ENCODE results near the gene PANX2.
"Not testable (repeated sequence)": the region's sequence is repeated elsewhere in the genome, so short reads cannot be mapped to it uniquely, and the experiment has no call there.

PANX2 gene

DNA sequence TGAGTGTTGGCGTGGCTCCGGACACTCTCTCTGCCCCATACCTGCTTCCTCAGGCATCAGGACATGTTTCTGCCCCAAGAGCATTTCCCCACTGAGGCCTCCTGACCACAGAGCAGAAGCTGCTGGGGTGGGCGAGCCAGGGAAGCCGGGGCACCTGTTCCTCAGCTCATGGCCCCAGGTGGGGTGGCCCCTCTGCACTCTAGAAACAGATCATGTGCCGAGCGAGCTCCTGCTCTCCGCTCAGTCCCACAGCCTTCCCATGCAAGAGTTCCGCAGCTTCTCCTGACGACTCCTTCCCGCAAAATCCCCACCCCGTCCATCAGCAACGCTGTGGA lies 22.4 kb upstream of the PANX2 start:
- no peak for DNase-seq (ENCODE audit: low read depth)

DNA sequence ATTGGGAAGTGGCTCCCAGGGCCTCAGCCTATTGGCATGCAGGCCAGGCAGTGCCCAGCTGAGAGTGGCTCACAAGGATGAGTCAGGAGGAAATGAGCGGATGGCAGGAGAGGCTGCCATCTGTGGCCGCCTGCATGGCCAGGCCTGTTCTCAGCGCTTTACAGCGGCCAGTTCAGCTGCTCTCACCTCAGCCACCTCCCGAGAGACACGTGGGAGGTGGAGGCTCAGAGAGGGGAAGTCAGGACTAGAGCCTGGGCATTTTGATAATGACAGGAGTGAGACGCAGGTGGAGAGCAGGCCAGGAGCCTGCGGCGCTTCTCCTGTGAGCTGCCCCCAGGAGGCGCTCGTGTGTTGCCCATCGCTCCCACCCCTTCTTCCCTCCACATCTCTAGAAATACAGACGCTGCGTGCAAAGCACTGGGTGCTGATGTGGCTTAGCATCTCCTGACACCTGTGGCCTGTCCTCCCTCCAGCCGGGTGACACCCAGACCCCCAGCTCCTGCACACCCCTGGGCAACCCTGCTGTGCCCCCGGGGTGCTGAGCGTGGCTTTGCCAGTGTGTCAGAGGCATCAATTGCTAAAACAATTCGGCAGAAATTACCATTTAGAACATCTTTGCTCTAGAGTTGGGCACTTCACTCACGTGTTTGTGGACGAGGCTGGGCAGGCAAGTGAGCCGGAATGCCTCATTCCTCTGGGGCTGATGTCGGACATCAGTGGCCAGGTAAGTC lies 21.4 kb upstream of the PANX2 start:
- peak; percentile 52 for DNase-seq (ENCODE audit: low read depth)

DNA sequence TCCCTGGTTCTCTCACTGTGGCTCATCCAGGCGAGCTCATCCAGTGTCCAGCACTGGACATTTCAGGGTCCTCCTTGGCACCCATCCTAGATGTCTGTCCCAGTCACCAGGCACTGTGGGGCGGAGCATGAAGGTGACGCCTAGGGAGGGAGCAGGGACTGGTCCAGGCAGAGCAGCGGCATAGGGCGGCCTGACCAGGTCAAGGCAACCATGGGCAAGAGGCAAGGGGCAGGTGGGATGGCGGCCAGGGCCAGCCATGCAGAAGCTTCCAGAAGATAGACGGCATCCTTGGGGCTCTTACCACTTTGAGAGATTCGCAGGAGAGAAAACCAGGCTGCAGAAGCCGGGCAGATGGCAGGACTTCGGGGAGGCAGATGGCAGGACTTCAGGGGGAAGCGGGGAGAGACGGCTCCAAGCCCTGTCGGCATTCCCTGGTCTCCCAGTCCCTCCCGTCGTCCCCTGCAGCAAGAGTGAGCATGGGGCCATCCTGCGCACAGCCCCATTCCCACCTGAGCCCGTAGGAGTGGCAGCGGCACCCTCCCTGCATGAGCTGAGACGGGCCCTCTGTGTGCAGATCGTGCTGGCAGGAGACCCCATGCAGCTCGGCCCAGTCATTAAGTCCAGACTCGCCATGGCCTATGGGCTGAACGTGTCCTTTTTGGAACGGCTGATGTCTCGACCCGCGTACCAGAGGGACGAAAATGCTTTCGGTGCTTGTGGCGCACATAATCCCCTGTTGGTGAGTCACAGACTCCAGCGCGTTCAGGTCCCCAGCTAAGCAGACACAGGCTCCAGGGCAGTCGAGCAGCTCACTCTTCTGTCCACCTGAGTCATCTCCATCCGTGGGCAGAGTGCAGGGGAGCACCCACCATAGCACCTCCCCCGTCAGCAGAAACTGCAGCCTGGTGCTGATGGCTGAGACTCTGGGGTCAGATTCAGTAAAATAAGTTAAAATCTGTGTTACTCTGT lies 20.1 kb upstream of the PANX2 start:
- DNase-seq (ENCODE audit: low read depth) = no peak

DNA sequence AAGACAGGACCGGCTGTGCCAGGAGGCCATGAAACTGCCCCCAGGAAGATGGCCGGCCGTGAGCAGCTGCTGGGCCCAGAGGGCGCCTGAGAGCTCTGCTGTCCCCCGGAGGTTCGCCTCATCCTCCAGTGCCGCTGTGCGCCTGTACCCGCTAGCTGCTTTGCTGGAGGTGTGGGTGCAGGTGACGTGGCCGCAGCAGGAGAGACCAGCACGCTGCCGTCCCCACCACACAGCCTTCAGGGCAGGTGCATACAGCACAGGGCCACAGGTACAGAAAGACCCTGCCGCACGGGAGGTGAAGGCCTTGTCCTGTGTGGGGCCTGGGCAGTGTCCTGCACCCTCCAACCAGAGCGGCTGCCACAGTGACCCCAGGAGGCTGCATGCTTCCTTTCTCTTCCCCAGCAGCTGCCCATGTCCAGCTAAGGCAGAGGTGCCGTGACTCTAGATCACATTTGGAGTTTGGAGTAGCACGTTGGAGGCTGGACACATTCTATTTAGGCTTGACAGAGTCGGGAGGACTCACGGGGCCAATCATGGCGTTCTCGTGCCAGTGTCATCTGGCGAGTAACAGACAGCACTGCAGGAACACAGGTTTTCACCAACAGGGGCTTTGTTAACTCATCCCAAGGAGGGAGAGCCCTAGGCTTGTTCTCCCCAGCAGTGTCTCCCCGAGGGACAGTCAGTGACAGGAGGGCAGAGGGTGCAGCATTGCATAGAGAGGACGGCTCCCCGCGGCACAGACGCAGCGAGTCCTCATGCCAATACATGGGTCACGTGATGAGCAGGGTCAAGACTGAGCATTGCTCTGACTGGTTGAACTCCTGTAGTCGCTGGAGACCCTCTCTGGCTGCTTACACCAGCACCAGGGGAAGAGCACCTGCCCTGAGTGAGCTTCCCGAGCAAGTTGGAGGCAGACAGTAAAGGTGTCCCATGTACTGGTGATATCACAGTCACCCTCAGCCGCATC lies 18.7 kb upstream of the PANX2 start:
- no peak for DNase-seq (ENCODE audit: low read depth)

DNA sequence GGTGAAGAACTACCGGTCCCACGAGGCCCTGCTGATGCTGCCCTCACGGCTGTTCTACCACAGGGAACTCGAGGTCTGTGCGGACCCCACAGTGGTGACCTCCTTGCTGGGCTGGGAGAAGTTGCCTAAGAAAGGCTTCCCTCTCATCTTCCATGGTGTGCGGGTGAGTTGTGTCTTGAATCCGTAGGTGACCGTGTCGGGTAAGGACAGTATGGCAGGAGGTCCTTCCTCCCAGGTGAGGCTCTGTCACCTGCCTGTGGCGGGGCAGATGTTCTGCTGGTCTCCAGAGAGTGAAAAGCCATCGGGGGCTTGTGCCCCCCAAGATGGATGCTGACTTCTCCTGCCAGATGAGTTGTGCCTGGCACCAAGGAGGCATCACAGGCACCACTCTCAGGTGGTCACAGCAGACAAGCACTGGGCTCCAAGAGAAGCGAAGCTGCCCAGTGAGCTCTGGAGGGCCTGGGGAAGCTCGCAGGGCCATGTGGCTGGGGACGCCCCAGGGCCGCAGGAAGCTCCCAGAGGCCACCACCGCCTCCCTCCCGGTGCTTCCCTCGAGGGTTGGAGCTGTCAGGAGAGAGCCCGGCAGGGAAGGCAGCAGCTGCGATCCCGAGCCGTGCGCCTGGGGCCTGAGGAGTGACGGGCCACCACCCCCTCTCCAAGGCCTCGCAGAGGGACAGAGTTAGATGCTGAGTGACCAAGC lies 17.3 kb upstream of the PANX2 start:
- no peak for DNase-seq (ENCODE audit: low read depth)

DNA sequence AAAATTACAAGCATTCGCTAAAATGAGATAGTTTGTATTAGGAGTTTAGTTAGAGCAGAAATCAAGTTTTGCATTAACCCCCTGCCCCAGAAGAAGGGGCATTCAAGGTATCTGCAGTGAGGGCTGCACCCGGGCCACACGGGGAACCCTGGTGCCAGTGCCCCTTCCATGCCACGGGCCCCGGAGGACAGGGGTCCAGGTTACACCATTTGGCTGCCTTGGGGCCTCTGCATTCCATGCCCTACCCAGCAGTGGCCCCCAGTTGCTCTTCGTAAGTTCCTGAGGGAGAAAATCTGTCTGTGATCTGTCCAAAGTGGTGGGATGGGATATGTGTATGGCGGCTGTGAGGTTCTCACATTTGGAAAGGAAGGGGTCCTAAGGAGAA lies 16.8 kb upstream of the PANX2 start:
- DNase-seq (ENCODE audit: low read depth) = no peak

DNA sequence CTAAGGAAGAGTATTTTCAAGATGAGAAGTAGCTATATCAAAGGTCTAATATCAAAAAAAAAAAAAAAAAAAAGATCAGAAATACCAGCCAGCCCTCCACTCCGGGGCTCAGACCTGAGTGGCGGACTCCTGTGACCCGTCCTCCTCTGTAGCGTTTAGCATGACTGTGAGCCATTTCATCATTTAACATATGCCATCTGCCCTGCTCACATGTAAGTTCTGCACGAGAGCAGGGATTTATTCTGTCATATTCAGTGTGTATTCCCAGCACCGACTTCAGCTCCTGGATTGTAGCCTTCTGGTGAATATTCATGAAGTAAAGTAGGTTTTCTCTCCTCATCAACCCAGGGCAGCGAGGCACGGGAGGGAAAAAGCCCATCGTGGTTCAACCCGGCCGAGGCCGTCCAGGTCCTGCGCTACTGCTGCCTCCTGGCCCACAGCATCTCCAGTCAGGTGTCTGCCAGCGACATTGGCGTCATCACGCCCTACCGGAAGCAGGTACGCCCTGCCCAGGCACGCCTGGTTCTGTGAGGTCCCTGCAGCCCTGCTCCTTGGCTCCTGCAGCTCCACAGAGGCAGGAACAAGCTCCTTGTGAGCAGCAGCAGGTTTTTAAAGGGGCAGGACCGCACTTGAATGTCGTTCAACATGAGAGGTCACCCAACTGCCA lies 12.7 kb upstream of the PANX2 start:
- no peak for DNase-seq (ENCODE audit: low read depth)

DNA sequence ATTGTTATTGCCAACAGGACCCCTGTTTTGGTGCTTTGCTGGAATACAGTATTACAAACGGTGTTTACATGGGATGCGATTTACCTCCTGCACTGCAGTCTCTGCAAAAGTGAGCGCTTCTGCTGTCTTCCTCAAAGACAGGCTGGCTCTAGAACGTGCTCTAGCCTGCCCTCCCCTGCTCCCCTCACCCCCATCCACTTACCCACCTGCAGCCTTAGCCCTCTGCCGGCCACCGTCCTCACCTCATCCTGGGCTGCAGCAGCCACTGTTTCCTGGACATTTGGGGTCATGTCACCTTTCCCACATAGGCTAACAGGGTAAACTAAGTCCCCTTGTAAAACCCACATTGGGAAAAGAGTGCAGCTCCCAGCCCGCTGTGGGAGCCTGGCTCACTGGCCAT lies 9.6 kb upstream of the PANX2 start:
- no peak for DNase-seq (ENCODE audit: low read depth)

DNA sequence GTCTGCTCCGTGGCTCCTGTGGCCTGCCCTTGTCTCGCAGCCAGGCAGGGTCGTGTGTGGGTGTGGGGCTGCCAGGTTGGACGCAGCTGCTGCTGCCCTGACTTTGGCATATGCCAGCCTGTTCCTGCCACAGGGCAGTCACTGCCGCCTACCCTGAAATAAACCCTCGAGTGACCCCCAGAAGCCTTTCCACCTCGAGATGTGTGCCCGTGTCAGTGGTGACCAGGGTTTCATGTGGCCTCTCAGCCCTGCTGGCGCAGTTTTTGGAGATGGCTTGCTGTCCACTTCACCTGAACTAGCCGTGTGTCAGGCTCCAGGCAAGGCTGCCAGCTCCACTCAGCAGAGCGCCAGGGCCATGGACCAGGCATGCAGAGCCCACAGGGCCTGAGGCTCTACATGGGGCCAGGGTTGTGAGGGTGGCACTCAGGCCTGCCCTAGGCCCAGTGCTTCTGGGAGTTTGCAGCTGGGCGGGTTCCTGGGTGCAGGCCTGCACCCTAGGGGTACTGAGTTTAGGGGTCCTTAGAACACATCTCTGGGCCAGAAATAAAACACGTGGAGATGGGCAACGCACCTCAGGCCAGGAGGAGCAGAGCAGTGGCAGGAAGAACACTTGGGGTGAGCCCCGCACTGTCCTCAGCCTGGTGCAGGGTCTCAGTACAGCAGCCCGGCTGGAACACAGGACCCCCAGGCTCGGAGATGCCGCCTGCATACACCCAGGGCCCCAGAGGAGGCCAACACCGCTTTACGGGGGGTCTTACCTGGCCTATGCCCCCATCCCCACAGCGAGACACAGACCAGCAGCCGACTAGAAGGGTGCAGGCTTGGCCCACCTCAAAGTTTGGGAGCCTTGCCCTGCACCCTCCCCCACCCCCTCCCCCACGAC lies 8.8 kb upstream of the PANX2 start:
- no peak for DNase-seq (ENCODE audit: low read depth)

DNA sequence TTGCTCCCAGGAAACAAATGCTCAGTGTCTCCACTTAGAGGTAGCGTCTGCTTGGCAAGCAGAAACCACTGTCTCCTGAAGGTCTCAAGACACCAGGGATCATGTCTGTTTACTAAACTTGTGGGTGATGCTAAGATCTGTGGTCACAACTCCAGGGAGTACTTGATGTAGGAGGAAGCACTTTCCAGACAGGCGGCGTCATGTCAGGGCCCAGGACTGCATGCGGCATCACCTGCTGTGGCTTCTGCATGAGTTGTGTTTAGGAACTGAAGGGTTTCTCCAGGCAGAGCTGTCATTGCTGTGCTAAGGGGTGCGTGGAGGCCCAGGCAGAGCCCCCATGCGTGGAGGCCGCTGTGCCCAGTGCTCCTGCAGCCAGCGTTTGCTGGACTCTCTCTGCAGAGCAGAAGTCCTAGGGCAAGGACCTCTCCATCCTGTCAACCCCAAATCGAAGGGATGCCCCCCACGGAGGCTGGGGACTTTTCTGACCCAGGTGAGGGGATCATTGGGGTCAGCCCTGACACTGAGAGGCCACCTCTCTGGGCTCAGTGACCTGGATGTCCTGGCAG lies 8.1 kb upstream of the PANX2 start:
- DNase-seq (ENCODE audit: low read depth) = no peak

DNA sequence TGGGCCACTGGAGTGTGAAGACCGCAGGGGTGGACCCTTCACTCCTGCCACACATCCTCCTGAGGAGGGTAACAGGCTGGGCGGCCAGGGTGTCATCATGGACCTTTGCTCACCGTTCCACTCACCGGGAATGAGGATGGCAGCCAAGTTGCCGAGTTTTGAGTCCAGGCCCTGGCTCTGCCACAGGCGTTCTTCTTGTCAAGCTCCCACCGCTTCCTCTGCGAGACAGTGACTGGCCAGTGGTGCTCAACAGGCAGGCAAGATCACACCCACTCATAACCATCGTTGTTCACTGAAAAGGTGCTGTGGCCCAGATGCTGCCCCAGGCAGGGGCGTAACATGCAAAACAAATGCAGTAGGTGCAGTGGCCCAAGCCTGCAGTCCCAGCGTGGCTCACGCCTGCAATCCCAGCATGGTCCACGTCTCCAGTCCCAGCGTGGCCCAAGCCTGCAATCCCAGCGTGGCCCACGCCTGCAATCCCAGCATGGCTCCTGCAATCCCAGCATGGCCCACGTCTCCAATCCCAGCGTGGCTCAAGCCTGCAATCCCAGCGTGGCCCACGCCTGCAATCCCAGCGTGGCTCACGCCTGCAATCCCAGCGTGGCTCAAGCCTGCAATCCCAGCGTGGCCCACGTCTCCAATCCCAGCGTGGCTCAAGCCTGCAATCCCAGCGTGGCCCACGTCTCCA lies 5.0 kb upstream of the PANX2 start:
- no peak for DNase-seq (ENCODE audit: low read depth)

DNA sequence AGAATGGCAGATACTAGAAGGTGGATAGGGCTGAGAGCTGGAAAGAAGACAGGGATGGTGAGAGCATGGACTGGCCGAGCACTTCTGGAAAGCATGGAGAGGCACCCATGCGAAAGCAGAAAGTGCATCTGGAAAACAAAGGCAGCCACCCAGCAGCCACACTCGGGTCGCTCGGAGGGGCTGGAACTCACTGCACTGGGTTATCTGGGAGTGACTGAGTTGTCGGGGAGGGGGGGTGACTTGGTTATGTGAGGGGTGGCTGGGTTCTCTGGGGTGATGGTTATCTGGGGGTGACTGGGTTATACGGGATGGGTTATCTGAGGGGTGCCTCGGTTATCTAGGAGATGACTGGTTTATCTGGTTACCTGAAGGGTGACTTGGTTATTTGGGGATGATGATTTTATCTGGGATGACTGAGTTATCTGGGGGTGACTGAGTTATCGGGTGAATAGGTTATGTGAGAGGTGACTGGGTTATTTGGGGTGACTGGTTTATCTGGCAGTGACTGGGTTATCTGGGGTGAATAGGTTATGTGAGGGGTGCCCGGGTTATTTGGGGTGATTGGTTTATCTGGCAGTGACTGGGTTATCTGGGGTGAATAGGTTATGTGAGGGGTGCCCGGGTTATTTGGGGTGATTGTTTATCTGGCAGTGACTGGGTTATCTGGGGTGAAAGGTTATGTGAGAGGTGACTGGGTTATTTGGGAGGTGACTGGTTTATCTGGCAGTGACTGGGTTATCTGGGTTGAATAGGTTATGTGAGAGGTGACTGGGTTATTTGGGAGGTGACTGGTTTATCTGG lies 2.6 kb upstream of the PANX2 start:
- DNase-seq (ENCODE audit: low read depth) = no peak

DNA sequence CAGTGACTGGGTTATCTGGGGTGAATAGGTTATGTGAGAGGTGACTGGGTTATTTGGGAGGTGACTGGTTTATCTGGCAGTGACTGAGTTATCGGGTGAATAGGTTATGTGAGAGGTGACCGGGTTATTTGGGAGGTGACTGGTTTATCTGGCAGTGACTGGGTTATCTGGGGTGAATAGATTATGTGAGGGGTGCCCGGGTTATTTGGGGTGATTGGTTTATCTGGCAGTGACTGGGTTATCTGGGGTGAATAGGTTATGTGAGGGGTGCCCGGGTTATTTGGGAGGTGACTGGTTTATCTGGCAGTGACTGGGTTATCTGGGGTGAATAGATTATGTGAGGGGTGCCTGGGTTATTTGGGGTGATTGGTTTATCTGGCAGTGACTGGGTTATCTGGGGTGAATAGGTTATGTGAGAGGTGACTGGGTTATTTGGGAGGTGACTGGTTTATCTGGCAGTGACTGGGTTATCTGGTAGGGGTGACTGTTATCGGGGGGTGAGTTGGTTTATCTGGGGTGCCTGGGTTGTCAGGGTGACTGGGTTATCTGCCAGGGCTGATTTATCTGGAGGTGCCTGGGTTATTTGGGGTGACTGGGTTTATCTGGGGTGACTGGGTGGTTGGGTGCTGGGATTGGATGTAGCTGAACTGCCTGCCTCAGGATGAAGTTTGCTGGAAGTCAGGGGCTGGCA lies 1.9 kb upstream of the PANX2 start:
- not testable (repeated sequence) for DNase-seq (ENCODE audit: low read depth)

DNA sequence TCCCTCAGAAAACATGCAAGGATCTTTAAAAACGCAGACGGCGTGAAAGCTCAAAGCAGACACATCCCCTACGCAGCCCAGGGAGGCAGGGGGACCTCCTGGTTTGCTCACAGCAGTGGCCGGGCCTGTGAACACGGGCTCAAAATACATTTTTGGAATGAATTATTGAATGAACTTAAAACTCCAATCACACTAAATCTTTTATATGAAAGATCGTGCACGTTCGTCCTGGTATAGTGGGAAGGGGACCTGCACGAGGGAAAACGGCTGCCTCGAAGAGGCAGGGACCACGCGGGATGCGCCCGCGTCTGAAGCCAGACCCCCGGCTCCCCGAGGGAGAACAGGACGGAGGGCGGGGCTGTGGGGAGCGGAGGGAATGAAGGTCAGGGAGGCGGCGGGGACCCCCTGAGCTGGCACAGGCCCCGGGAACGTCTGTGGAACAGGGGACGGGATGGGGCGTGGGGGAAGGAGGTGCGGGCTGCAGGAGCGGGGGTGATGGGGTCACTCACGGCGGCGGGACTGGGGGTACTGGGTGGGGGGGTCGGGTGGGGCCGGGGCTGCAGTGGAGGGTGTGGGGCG lies 1.3 kb upstream of the PANX2 start:
- no peak for DNase-seq (ENCODE audit: low read depth)

DNA sequence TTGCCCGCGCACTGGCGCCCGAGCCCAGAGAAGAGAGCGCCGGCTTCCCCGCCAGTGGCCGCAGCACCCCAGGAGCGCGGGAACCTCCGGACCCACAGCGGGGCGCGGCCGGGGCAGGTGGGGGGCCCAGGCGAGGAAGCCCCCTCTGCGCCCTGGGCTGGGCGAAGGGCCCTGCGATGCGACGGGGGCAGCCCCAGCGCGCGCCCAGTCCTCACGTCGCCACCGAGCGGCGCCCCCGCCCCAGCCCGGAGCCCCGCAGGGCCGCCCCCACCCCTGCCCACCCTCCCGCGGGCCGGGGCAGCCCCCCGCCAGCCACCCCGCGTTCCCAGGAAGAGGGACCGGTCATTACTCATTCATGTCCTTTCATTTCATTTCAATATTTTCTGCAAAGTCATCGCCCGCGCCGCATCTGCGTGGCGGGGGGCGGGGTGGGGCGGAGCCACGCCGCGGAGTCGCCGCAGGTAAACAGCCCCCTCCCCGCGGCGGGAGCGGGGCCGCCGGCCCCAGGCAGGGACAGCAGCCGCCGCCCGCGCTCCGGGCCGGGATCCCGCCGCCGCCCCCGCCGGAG lies 673 bp upstream of the PANX2 start:
- peak; percentile 44 for DNase-seq (ENCODE audit: low read depth)

DNA sequence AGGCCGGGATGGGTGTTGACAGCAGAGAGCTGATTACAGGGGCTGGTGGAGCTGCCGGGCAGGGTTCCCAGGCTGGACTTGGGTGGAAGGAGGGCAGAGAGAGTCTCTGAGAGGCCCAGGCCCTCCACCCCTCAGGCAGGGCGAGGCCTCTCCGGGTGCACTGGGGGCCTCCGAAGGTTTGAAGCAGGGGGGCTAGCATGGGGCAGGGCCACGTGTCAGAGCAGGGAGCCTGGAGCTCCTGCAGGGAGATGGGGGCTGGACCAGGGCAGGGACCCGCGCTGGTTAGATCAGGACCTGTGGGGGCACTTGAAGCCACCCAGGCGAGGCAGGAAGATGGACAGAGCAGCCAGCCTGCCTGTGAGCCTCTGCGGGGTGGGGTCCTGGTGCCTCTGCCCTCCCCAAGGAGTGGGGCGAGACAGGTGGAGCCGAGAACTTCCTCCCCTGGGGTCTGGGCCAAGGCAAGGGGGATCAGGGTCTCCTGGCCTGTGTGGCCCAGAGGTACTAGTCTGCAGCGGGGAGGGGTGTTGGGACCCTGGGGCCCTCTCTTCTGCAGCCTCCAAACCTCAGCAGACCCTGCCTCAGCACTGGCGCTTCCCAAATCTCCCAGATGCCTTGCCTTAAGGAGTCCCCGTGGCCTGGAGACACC lies 911 bp downstream of the PANX2 start:
- no peak for DNase-seq (ENCODE audit: low read depth)

Measured in activated T-helper 9 cell treated with anti-CD3 and anti-CD28 coated beads, Interleukin-2, amount 50 U/mL, for 16 hours (primary cell).